ENCODE data around the gene ALG14.
"Not testable (repeated sequence)": the region's sequence is repeated elsewhere in the genome, so short reads cannot be mapped to it uniquely, and the experiment has no call there.

The ALG14 gene

GRCh38 chr1:95086949-95087533 is 14.3 kb upstream of the ALG14 start:
- DNase-seq, result no peak

GRCh38 chr1:95085376-95085775 is 12.6 kb upstream of the ALG14 start:
- no peak for DNase-seq

- no peak for DNase-seq
Measured at GRCh38 chr1:95084317-95085176, 11.8 kb upstream of the ALG14 start.

GRCh38 chr1:95080879-95081278 is 8.1 kb upstream of the ALG14 start:
- DNase-seq, result no peak

GRCh38 chr1:95080446-95080845 is 7.7 kb upstream of the ALG14 start:
- no peak for DNase-seq

- no peak for DNase-seq
Measured at GRCh38 chr1:95076034-95076433, 3.3 kb upstream of the ALG14 start.

- no peak for DNase-seq
Measured at GRCh38 chr1:95073446-95073845, 695 bp upstream of the ALG14 start.

GRCh38 chr1:95072117-95072516 is 634 bp downstream of the ALG14 start:
- DNase-seq, result no peak

GRCh38 chr1:95071539-95071938 is 1.2 kb downstream of the ALG14 start:
- DNase-seq, result no peak

GRCh38 chr1:95069710-95070093 is 3.0 kb downstream of the ALG14 start:
- no peak for DNase-seq

GRCh38 chr1:95068956-95069709 is 3.6 kb downstream of the ALG14 start:
- no peak for DNase-seq

- DNase-seq, result no peak
Measured at GRCh38 chr1:95067568-95067967, 5.2 kb downstream of the ALG14 start.

GRCh38 chr1:95067062-95067461 is 5.7 kb downstream of the ALG14 start:
- DNase-seq, result no peak

- no peak for DNase-seq
Measured at GRCh38 chr1:95061445-95062006, 11.2 kb downstream of the ALG14 start.

GRCh38 chr1:95058974-95059373 is 13.8 kb downstream of the ALG14 start:
- no peak for DNase-seq

- no peak for DNase-seq
Measured at GRCh38 chr1:95057351-95057750, 15.4 kb downstream of the ALG14 start.

GRCh38 chr1:95049935-95050334 is 22.8 kb downstream of the ALG14 start:
- DNase-seq, result peak; percentile 26

GRCh38 chr1:95048317-95048716 is 24.4 kb downstream of the ALG14 start:
- DNase-seq, result no peak

- DNase-seq, result not testable (repeated sequence)
Measured at GRCh38 chr1:95047624-95048023, 25.1 kb downstream of the ALG14 start.

- DNase-seq, result no peak
Measured at GRCh38 chr1:95046359-95046758, 26.4 kb downstream of the ALG14 start.

- DNase-seq, result peak; percentile 88
Measured at GRCh38 chr1:95043141-95043980, 29.4 kb downstream of the ALG14 start.

GRCh38 chr1:95042286-95042685 is 30.5 kb downstream of the ALG14 start:
- no peak for DNase-seq

Measured in activated CD8-positive, alpha-beta memory T cell treated with anti-CD3 and anti-CD28 coated beads for 24 hours (primary cell).